ENCODE results near the gene CDH4.

CDH4 gene

GRCh38 chr20:61694682-61695081 is 442.6 kb downstream of the CDH4 start:
- DNase-seq (ENCODE audit: low spot score) = no peak

- DNase-seq (ENCODE audit: low spot score) = no peak
These were observed 443.7 kb downstream of the CDH4 start for GRCh38 chr20:61695741-61696140.

GRCh38 chr20:61696181-61696735 is 444.2 kb downstream of the CDH4 start:
- no peak for DNase-seq (ENCODE audit: low spot score)

- DNase-seq (ENCODE audit: low spot score) = no peak
These were observed 445.9 kb downstream of the CDH4 start for GRCh38 chr20:61697666-61698597.

- no peak for DNase-seq (ENCODE audit: low spot score)
These were observed 446.8 kb downstream of the CDH4 start for GRCh38 chr20:61698598-61699494.

- no peak for DNase-seq (ENCODE audit: low spot score)
These were observed 447.7 kb downstream of the CDH4 start for GRCh38 chr20:61699495-61700374.

GRCh38 chr20:61700595-61701140 is 448.6 kb downstream of the CDH4 start:
- no peak for DNase-seq (ENCODE audit: low spot score)

GRCh38 chr20:61701401-61701800 is 449.3 kb downstream of the CDH4 start:
- DNase-seq (ENCODE audit: low spot score) = no peak

GRCh38 chr20:61701802-61702201 is 449.7 kb downstream of the CDH4 start:
- no peak for DNase-seq (ENCODE audit: low spot score)

- no peak for DNase-seq (ENCODE audit: low spot score)
These were observed 450.2 kb downstream of the CDH4 start for GRCh38 chr20:61702246-61702645.

GRCh38 chr20:61704661-61705060 is 452.6 kb downstream of the CDH4 start:
- no peak for DNase-seq (ENCODE audit: low spot score)

GRCh38 chr20:61705386-61706258 is 453.6 kb downstream of the CDH4 start:
- DNase-seq (ENCODE audit: low spot score) = no peak

- no peak for DNase-seq (ENCODE audit: low spot score)
These were observed 454.3 kb downstream of the CDH4 start for GRCh38 chr20:61706259-61706961.

- DNase-seq (ENCODE audit: low spot score) = no peak
These were observed 456.8 kb downstream of the CDH4 start for GRCh38 chr20:61708891-61709290.

GRCh38 chr20:61710108-61710507 is 458.0 kb downstream of the CDH4 start:
- DNase-seq (ENCODE audit: low spot score) = no peak

- no peak for DNase-seq (ENCODE audit: low spot score)
These were observed 460.6 kb downstream of the CDH4 start for GRCh38 chr20:61712688-61713087.

GRCh38 chr20:61718361-61719005 is 466.4 kb downstream of the CDH4 start:
- no peak for DNase-seq (ENCODE audit: low spot score)

- DNase-seq (ENCODE audit: low spot score) = no peak
These were observed 467.8 kb downstream of the CDH4 start for GRCh38 chr20:61719691-61720347.

GRCh38 chr20:61720348-61720696 is 468.3 kb downstream of the CDH4 start:
- no peak for DNase-seq (ENCODE audit: low spot score)
